ENCODE results near the gene STX12. TPM values are rescaled to one million over a fixed set of nuclear protein-coding genes. Genes with fewer than 3 reads are reported as not detected.
A peak's percentile ranks its signal among the peaks of the same experiment; 100 is the strongest.

Gene STX12
- total RNA-seq, 1 experiment from 2014 or later: 24.5 TPM

DNA sequence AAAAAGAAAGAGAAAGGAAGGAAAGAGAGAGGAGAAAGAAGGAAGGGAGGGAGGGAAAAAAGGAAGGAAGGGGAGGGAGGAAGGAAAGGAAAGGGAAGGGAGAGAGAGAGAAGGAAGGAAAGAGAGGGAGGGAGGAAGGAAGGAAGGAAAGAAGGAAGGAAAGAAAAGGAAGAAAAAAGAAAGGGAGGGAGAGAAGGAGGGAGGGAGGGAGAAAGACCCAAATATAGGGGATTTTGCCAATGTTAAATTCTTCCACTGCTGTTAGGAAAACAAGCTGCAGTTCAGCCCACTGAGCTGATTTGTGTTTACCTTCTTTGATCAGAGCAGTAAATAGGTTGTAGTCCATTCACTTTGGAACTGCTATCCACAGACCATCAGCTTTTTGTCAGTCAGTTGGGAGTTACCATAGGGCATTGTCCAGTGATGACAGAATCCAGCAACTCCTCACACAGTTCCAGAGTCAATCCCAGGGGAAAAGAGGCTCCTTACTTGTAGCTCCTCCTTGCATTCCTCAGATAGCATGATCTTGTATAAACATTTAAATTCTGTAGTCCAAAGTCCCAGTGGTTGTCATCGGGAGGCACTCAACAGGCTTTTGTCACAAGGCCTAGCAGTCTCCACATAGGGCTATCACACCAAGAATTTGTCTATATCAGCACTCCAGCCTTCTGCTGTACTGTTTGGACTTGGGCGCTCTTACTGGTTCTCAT, 44.1 kb downstream of the STX12 start:
- H3K4me1 ChIP-seq (ENCODE audit: insufficient read depth, low read length, poor library complexity, severe bottlenecking): no peaks in the 10 kb centered on the region
- CTCF ChIA-PET: no interaction called here
- H3K36me3 ChIP-seq (ENCODE audit: insufficient read depth, low read length, poor library complexity, severe bottlenecking): peaks cover 7% of the 10 kb centered on the region
- no peak overlapping the region for H3K4me3 ChIP-seq (ENCODE audit: low read depth, low read length, poor library complexity, severe bottlenecking)
- POLR2A ChIA-PET (ENCODE audit: low non-redundant PET): no interaction called here
- H3K27me3 ChIP-seq (replicated peaks; ENCODE audit: insufficient read depth, low read depth, low read length, poor library complexity): no peaks in the 10 kb centered on the region
- peak; percentile 37 for DNase-seq (ENCODE audit: low spot score)
- H3K9me3 ChIP-seq (ENCODE audit: low read depth, low read length, poor library complexity, severe bottlenecking): no peaks in the 10 kb centered on the region
- H3K27ac ChIP-seq (ENCODE audit: low read depth, low read length, poor library complexity, severe bottlenecking): no peak overlapping the region
- intact Hi-C loops (cut with micrococcal nuclease; ENCODE audit: unreplicated experiment): no loop called here
- TF ChIP-seq, protein P1, sequence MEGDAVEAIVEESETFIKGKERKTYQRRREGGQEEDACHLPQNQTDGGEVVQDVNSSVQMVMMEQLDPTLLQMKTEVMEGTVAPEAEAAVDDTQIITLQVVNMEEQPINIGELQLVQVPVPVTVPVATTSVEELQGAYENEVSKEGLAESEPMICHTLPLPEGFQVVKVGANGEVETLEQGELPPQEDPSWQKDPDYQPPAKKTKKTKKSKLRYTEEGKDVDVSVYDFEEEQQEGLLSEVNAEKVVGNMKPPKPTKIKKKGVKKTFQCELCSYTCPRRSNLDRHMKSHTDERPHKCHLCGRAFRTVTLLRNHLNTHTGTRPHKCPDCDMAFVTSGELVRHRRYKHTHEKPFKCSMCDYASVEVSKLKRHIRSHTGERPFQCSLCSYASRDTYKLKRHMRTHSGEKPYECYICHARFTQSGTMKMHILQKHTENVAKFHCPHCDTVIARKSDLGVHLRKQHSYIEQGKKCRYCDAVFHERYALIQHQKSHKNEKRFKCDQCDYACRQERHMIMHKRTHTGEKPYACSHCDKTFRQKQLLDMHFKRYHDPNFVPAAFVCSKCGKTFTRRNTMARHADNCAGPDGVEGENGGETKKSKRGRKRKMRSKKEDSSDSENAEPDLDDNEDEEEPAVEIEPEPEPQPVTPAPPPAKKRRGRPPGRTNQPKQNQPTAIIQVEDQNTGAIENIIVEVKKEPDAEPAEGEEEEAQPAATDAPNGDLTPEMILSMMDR (conservative IDR thresholded peaks at IDR 0.05; ENCODE audit: low read depth, low read length): no peak
- TF ChIP-seq EZH2 (IDR thresholded peaks at IDR 0.05; ENCODE audit: borderline replicate concordance, low read depth, low read length, poor library complexity, severe bottlenecking): no peak
- no TSS peak for BruUV-seq (replicated peaks)

DNA sequence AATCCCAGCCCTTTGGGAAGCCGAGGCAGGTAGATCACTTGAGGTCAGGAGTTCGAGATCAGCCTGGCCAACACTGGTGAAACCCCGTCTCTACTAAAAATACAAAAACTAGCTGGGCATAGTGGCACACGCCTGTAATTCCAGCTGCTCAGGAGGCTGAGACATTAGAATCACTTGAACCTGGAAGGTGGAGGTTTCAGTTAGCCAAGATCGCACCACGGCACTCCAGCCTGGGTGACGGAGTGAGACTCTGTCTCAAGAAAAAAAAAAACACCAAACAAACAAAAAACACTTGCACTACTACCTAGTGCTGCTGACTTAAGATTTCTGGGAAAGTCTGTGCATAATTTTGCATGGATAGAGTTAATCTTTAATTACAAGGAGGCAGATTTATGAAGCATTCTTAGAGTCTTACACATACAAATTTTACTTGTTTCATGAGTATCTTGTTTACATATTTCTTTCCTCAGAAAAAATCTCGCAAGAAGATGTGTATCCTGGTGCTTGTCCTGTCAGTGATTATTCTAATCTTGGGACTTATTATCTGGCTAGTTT, 48.8 kb downstream of the STX12 start:
- Histone ChIP-seq H3K4me3 (ENCODE audit: low read depth, low read length, poor library complexity, severe bottlenecking) (no peak overlapping the region), H3K36me3 (ENCODE audit: insufficient read depth, low read length, poor library complexity, severe bottlenecking) (peaks cover 7% of the 10 kb centered on the region), H3K27ac (ENCODE audit: low read depth, low read length, poor library complexity, severe bottlenecking) (no peak overlapping the region), H3K4me1 (ENCODE audit: insufficient read depth, low read length, poor library complexity, severe bottlenecking) (no peaks in the 10 kb centered on the region), H3K27me3 (replicated peaks; ENCODE audit: insufficient read depth, low read depth, low read length, poor library complexity) (no peaks in the 10 kb centered on the region), H3K9me3 (ENCODE audit: low read depth, low read length, poor library complexity, severe bottlenecking) (no peaks in the 10 kb centered on the region)
- TF ChIP-seq, protein P1 (conservative IDR thresholded peaks at IDR 0.05; ENCODE audit: low read depth, low read length): no peak
- TF ChIP-seq EZH2 (IDR thresholded peaks at IDR 0.05; ENCODE audit: borderline replicate concordance, low read depth, low read length, poor library complexity, severe bottlenecking): no peak
- ChIA-PET CTCF (no interaction called here), POLR2A (ENCODE audit: low non-redundant PET) (no interaction called here)
- intact Hi-C loops (cut with micrococcal nuclease; ENCODE audit: unreplicated experiment): no loop called here
- DNase-seq (ENCODE audit: low spot score): no peak
- no TSS peak for BruUV-seq (replicated peaks)

DNA sequence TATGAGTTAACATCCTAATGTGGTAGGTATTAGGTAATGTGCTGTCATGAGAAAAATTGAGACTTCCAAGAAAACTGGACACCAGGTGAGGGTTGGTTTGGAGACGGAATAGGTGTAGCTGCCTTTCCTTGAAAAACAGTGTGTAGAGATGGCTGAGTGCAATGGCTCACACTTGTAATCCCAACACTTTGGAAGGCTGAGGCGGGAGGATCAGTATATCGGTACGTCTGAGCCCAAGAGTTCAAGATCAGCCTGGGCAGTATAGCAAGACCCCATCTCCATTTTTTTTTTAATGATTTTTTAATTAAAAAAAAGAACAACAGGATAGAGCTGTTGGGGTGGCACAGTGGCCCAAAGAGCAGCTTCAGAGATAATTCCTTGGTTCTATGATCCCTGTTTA, 50.8 kb downstream of the STX12 start:
- no peak overlapping the region for H3K4me3 ChIP-seq (ENCODE audit: low read depth, low read length, poor library complexity, severe bottlenecking)
- POLR2A ChIA-PET (ENCODE audit: low non-redundant PET): interaction anchor here (0.6 kb wide), 1 partner anchor 9 kb away, joined by 3 read pairs; no protein-coding TSS in a partner anchor

More for the DNA sequence above, 50.8 kb downstream of the STX12 start:
- no peaks in the 10 kb centered on the region for H3K27me3 ChIP-seq (replicated peaks; ENCODE audit: insufficient read depth, low read depth, low read length, poor library complexity)
- BruUV-seq (replicated peaks): no TSS peak
- TF ChIP-seq EZH2 (IDR thresholded peaks at IDR 0.05; ENCODE audit: borderline replicate concordance, low read depth, low read length, poor library complexity, severe bottlenecking): no peak
- TF ChIP-seq, protein P1 (conservative IDR thresholded peaks at IDR 0.05; ENCODE audit: low read depth, low read length): no peak
- H3K27ac ChIP-seq (ENCODE audit: low read depth, low read length, poor library complexity, severe bottlenecking): no peak overlapping the region
- DNase-seq (ENCODE audit: low spot score): no peak
- H3K4me1 ChIP-seq (ENCODE audit: insufficient read depth, low read length, poor library complexity, severe bottlenecking): no peaks in the 10 kb centered on the region
- intact Hi-C loops (cut with micrococcal nuclease; ENCODE audit: unreplicated experiment): no loop called here
- H3K9me3 ChIP-seq (ENCODE audit: low read depth, low read length, poor library complexity, severe bottlenecking): no peaks in the 10 kb centered on the region
- H3K36me3 ChIP-seq (ENCODE audit: insufficient read depth, low read length, poor library complexity, severe bottlenecking): peaks cover 7% of the 10 kb centered on the region
- CTCF ChIA-PET: no interaction called here

Data from A673 (cell line).